Panc1 (cell line): Measurements from ENCODE around the gene DPEP3. TPM values are rescaled to one million over a fixed set of nuclear protein-coding genes. Genes with fewer than 3 reads are reported as not detected.

ENCODE experiments used
- ATAC-seq: fragments of 200-7000 bp; cut with Tn5 transposase; 2 replicates; pipeline ENCODE4 v1.9.1; 2020; ENCODE audit warnings: mild to moderate bottlenecking, moderate library complexity
- BruUV-seq: library from RNA; stranded (reverse); fragments of 400-500 nt; replicated peaks from 2 replicates; lab custom pipeline; 2021; lab: Mats Ljungman, UMichigan
- CTCF ChIA-PET: fragments of 300-600 bp; sonication (Branson Sonifier 250); formaldehyde crosslinking; loops from one replicate; lab custom pipeline; 2022; ENCODE audit warnings: antibody characterized with exemption; lab: Charles Lee
- POLR2A ChIA-PET: fragments of 300-600 bp; sonication (Branson Sonifier 250); formaldehyde crosslinking; loops from one replicate; lab custom pipeline; 2022; ENCODE audit warnings: antibody characterized with exemption; lab: Charles Lee
- DNase-seq: peaks from one replicate; pipeline ENCODE4 v3.0.0-alpha.2; 2010; ENCODE audit warnings: low read depth, low spot score
- H3K27ac ChIP-seq: 2 replicates; pipeline ENCODE4 v1.5.1; 2011; ENCODE audit warnings: mild to moderate bottlenecking, low read length, inconsistent platforms
- H3K27me3 ChIP-seq: fragments of 200-500 bp; sonication (Bioruptor generic); 2 replicates; pipeline ENCODE4 v1.6.0; 2014; ENCODE audit warnings: low read length, inconsistent platforms; ENCODE audit not compliant: control insufficient read depth, insufficient read depth
- H3K36me3 ChIP-seq: fragments of 200-500 bp; sonication (Bioruptor generic); 2 replicates; pipeline ENCODE4 v1.5.1; 2014; ENCODE audit warnings: inconsistent platforms, mild to moderate bottlenecking, low read length, moderate library complexity; ENCODE audit not compliant: control insufficient read depth, insufficient read depth
- H3K4me1 ChIP-seq: 2 replicates; pipeline ENCODE4 v1.5.1; 2011; ENCODE audit warnings: inconsistent platforms, mild to moderate bottlenecking, low read length, moderate library complexity; ENCODE audit not compliant: control insufficient read depth, insufficient read depth
- H3K4me3 ChIP-seq, 2 experiments: 2 replicates each; pipeline ENCODE4 v1.5.1; 2011 to 2012; ENCODE audit warnings: low read depth in 2 of 2, low read length in 2 of 2, mild to moderate bottlenecking in 2 of 2, inconsistent platforms in 1 of 2, moderate library complexity in 1 of 2
- H3K9me3 ChIP-seq: fragments of 200-500 bp; sonication (Bioruptor generic); 2 replicates; pipeline ENCODE4 v1.5.1; 2014; ENCODE audit warnings: low read depth, mild to moderate bottlenecking, inconsistent platforms, low read length, moderate library complexity; ENCODE audit not compliant: control insufficient read depth, insufficient read depth
- POLR2AphosphoS5 ChIP-seq: IDR thresholded peaks from 2 replicates; pipeline ENCODE4 v1.6.1; 2012; ENCODE audit warnings: mild to moderate bottlenecking, low read depth, low read length, moderate library complexity
- REST ChIP-seq, 2 experiments: IDR thresholded peaks; 2 replicates each; pipeline ENCODE4 v1.6.1; 2011 to 2012; ENCODE audit warnings: low read depth in 2 of 2, control low read depth in 1 of 2, low read length in 1 of 2, mild to moderate bottlenecking in 1 of 2, moderate library complexity in 1 of 2; ENCODE audit not compliant: insufficient read depth in 1 of 2
- SIN3A ChIP-seq: IDR thresholded peaks from 2 replicates; pipeline ENCODE4 v1.6.1; 2012; ENCODE audit warnings: low read depth, mild to moderate bottlenecking, low read length, moderate library complexity, borderline replicate concordance; ENCODE audit not compliant: insufficient read depth
- TCF7L2 ChIP-seq: IDR thresholded peaks from 2 replicates; pipeline ENCODE4 v1.6.1; 2011; ENCODE audit warnings: mild to moderate bottlenecking, low read depth, low read length, inconsistent platforms
- in situ Hi-C: cut with HindIII; loops from 2 replicates; pipeline ENCODE4 v1.10.0; 2016; ENCODE audit warnings: low sequenced_read_pairs, low pct_unique_long_range_greater_than_20kb
- intact Hi-C: fragments of 100-400 bp; cut with micrococcal nuclease; formaldehyde crosslinking; loops from one replicate; pipeline ENCODE4 v1.10.0; 2022; ENCODE audit not compliant: unreplicated experiment
- total RNA-seq: library from RNA; stranded (reverse); gene quantifications from one replicate; pipeline ENCODE4 v1.2.1, GENCODE V29; 2021; ENCODE audit not compliant: unreplicated experiment
- TF ChIP-seq, protein P1 (sequence below): fragments of 450-650 bp; IDR thresholded peaks from 2 replicates; pipeline ENCODE4 v1.5.1; 2017; ENCODE audit warnings: mild to moderate bottlenecking

The DPEP3 gene
- total RNA-seq, 1 experiment from 2014 or later = not detected

GRCh38 chr16:67965668-67966548, 14.4 kb downstream of the DPEP3 start:
- TF ChIP-seq REST (IDR thresholded peaks at IDR 0.05; ENCODE audit: insufficient read depth in 1 of 2, low read depth in 2 of 2, low read length in 1 of 2) (no peak), TCF7L2 (no peak), SIN3A (no peak), POLR2AphosphoS5 (no peak)
- TF ChIP-seq, protein P1, sequence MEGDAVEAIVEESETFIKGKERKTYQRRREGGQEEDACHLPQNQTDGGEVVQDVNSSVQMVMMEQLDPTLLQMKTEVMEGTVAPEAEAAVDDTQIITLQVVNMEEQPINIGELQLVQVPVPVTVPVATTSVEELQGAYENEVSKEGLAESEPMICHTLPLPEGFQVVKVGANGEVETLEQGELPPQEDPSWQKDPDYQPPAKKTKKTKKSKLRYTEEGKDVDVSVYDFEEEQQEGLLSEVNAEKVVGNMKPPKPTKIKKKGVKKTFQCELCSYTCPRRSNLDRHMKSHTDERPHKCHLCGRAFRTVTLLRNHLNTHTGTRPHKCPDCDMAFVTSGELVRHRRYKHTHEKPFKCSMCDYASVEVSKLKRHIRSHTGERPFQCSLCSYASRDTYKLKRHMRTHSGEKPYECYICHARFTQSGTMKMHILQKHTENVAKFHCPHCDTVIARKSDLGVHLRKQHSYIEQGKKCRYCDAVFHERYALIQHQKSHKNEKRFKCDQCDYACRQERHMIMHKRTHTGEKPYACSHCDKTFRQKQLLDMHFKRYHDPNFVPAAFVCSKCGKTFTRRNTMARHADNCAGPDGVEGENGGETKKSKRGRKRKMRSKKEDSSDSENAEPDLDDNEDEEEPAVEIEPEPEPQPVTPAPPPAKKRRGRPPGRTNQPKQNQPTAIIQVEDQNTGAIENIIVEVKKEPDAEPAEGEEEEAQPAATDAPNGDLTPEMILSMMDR = no peak
- Histone ChIP-seq H3K27ac (no peak overlapping the region), H3K27me3 (no peaks in the 10 kb centered on the region), H3K4me1 (peaks cover 15% of the 10 kb centered on the region), H3K9me3 (no peaks in the 10 kb centered on the region), H3K36me3 (no peaks in the 10 kb centered on the region), H3K4me3 (no peak overlapping the region)
- ChIA-PET CTCF (interaction anchor here (0.6 kb wide), 1 partner anchor 284 kb away, joined by 5 read pairs; no protein-coding TSS in a partner anchor), POLR2A (interaction anchor here (0.6 kb wide), 1 partner anchor 309 kb away, joined by 19 read pairs; no protein-coding TSS in a partner anchor)
- ATAC-seq = no peak
- no TSS peak for BruUV-seq
- in situ Hi-C loops (no loop called here), intact Hi-C loops (no loop called here)
- no peak for DNase-seq

DNA sequence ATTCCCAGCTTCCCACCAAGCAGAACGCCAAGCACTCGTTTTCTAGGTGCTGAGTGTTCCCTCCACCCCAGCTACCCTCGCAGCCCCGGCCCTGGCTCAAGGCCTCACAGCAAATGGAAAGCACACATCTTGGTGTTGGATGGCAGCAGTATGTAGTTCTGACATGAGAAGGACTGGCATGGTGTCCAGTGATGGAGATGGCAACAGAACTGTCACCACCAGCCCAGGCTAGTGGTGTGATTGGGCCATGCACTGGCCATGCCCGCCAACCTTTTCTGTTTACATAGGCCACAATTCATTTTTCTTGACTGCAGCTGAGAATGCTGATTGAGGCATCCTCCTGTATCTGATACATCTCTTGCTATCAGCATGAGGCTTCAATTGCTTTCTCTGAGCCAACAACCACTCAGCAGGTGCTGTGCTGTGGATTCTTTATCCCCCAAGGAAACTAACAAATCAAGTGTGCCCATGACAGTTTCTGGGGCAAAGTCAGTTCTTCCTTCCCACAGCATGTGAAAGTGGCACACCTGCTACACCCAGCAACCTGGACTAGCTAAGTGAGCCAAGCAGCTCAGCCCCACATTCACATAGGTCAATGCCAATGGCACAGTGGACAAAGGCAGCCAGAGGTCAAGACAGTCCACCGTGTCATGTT, 15.7 kb downstream of the DPEP3 start:
- Histone ChIP-seq H3K4me3 (no peak overlapping the region), H3K4me1 (peaks cover 15% of the 10 kb centered on the region), H3K27me3 (no peaks in the 10 kb centered on the region), H3K9me3 (no peaks in the 10 kb centered on the region), H3K27ac (no peak overlapping the region), H3K36me3 (no peaks in the 10 kb centered on the region; the same call in 1 of the 2 replicates)
- in situ Hi-C loops = no loop called here
- no peak for TF ChIP-seq SIN3A
- TF ChIP-seq, protein P1 = no peak
- no peak for TF ChIP-seq REST (IDR thresholded peaks at IDR 0.05; ENCODE audit: insufficient read depth in 1 of 2, low read depth in 2 of 2, low read length in 1 of 2)
- TF ChIP-seq TCF7L2 = no peak
- no peak for TF ChIP-seq POLR2AphosphoS5
- ChIA-PET CTCF (no interaction called here), POLR2A (interaction anchor here (0.6 kb wide), 1 partner anchor 21 kb away, joined by 3 read pairs; the partner anchor contains the start of gene LCAT)
- intact Hi-C loops = no loop called here
- ATAC-seq (no peak), DNase-seq (no peak)
- BruUV-seq = no TSS peak
